ENCODE results near the gene SLC25A14. TPM values are rescaled to one million over a fixed set of nuclear protein-coding genes. Genes with fewer than 3 reads are reported as not detected.
"Not testable (repeated sequence)": the region's sequence is repeated elsewhere in the genome, so short reads cannot be mapped to it uniquely, and the experiment has no call there.

The SLC25A14 gene
- total RNA-seq: 10 to 100 TPM; 14.8 to 17.2 TPM
- 10.1 to 10.5 reads per million in 2 donors for total RNA-seq

- DNase-seq (peak; percentile 33 to 59 (median 43)), ATAC-seq (peak; percentile 93)
- H3K4me3 Mint-ChIP-seq: peak within 1 kb of the TSS; percentile 99
- H3K9me3 ChIP-seq (ENCODE audit: control insufficient read depth, low read length, poor library complexity, severe bottlenecking): no peaks in the 10 kb centered on the region
- H3K27ac Mint-ChIP-seq: peak within 1 kb of the TSS; percentile 90
- H3K27me3 Mint-ChIP-seq: no peaks in the 10 kb centered on the region
- H3K36me3 Mint-ChIP-seq (ENCODE audit: low read depth): no peaks in the 10 kb centered on the region
- peaks cover 17% of the 10 kb centered on the region for H3K4me1 Mint-ChIP-seq
These were observed at the start of gene SLC25A14 for GRCh38 chrX:130339408-130340222. Gene SLC25A14 (plus strand): TSS chrX:130339919. CDS start chrX:130340279, 360 bp downstream.

- Mint-ChIP-seq H3K4me1 (no peaks in the 10 kb centered on the region), H3K27me3 (no peaks in the 10 kb centered on the region), H3K27ac (no peak overlapping the region), H3K4me3 (no peak overlapping the region), H3K36me3 (ENCODE audit: low read depth) (no peaks in the 10 kb centered on the region)
- no peak for DNase-seq
- no peaks in the 10 kb centered on the region for H3K9me3 ChIP-seq (ENCODE audit: control insufficient read depth, low read length, poor library complexity, severe bottlenecking)
- no peak for ATAC-seq
These were observed 44.0 kb upstream of the SLC25A14 start for GRCh38 chrX:130295519-130296296.

DNA sequence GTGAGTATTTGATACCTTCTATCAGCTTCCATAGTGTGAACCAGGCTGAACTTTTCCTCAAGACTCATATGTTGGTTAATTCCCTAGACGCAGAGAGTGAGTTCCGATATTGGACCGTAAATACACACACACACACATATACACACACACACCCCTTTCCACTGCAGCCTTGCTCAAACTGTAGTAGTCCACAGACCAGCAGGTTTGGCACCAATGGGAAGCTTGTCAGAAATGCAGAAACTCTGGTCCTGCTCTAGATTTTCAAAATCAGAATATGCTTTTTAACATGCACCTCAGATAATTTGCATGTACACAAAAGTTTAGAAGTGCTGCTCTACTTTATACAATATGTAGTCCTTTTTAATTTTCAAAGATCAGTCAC lies 43.4 kb upstream of the SLC25A14 start:
- no peaks in the 10 kb centered on the region for H3K9me3 ChIP-seq (ENCODE audit: control insufficient read depth, low read length, poor library complexity, severe bottlenecking)
- Mint-ChIP-seq H3K4me1 (no peaks in the 10 kb centered on the region), H3K4me3 (no peak overlapping the region), H3K36me3 (ENCODE audit: low read depth) (no peaks in the 10 kb centered on the region), H3K27me3 (no peaks in the 10 kb centered on the region), H3K27ac (no peak overlapping the region)
- DNase-seq (no peak), ATAC-seq (no peak)

- no peaks in the 10 kb centered on the region for H3K27me3 Mint-ChIP-seq
- ATAC-seq: no peak
These were observed 43.0 kb upstream of the SLC25A14 start for GRCh38 chrX:130296743-130297142.

GRCh38 chrX:130299279-130300009 lies 40.3 kb upstream of the SLC25A14 start:
- Mint-ChIP-seq H3K4me3 (no peak overlapping the region), H3K27me3 (no peaks in the 10 kb centered on the region), H3K27ac (no peak overlapping the region), H3K36me3 (ENCODE audit: low read depth) (no peaks in the 10 kb centered on the region), H3K4me1 (no peaks in the 10 kb centered on the region)
- H3K9me3 ChIP-seq (ENCODE audit: control insufficient read depth, low read length, poor library complexity, severe bottlenecking): no peaks in the 10 kb centered on the region
- ATAC-seq (no peak), DNase-seq (no peak)

More at GRCh38 chrX:130296743-130297142, 43.0 kb upstream of the SLC25A14 start:
- Mint-ChIP-seq H3K36me3 (ENCODE audit: low read depth) (no peaks in the 10 kb centered on the region), H3K27ac (no peak overlapping the region), H3K4me3 (no peak overlapping the region), H3K4me1 (no peaks in the 10 kb centered on the region)
- no peaks in the 10 kb centered on the region for H3K9me3 ChIP-seq (ENCODE audit: control insufficient read depth, low read length, poor library complexity, severe bottlenecking)
- DNase-seq: no peak

DNA sequence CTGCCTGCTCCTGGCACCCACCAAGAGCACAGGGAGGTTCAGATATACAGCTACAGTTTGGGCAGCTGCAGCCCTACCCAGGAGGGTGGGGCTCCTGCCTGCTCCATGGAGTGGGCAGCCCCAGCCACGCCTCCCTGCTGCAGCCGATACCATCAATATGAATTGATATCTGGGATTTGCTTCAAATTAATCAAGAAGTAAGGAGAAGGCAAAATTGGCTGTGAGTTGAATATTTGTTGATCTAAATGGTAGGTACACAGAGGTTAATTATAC lies 39.8 kb upstream of the SLC25A14 start:
- H3K9me3 ChIP-seq (ENCODE audit: control insufficient read depth, low read length, poor library complexity, severe bottlenecking): no peaks in the 10 kb centered on the region
- ATAC-seq: no peak
- no peaks in the 10 kb centered on the region for H3K4me1 Mint-ChIP-seq

DNA sequence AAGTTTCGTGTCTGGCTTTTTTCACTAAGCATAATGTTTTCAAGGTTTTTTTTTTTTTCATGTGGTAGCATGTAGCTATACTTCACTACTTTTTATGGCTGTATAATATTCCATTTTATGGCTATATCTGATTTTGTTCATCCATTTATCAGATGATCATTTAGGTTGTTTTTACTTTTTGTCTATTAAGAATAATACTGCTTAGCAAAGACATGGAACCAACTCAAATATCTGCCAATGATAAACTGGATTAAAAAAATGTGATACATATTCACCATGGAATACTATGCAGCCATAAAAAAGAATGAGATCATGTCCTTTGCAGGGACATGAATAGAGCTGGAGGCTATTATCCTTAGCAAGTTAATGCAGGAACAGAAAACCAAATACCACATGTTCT lies 38.3 kb upstream of the SLC25A14 start:
- DNase-seq (no peak), ATAC-seq (no peak)
- H3K27me3 Mint-ChIP-seq: no peaks in the 10 kb centered on the region
- H3K9me3 ChIP-seq (ENCODE audit: control insufficient read depth, low read length, poor library complexity, severe bottlenecking): no peaks in the 10 kb centered on the region
- H3K4me1 Mint-ChIP-seq: no peaks in the 10 kb centered on the region
- H3K36me3 Mint-ChIP-seq (ENCODE audit: low read depth): no peaks in the 10 kb centered on the region
- no peak overlapping the region for H3K4me3 Mint-ChIP-seq
- H3K27ac Mint-ChIP-seq: no peak overlapping the region

More for the DNA sequence above, 39.8 kb upstream of the SLC25A14 start:
- Mint-ChIP-seq H3K36me3 (ENCODE audit: low read depth) (no peaks in the 10 kb centered on the region), H3K4me3 (no peak overlapping the region), H3K27ac (no peak overlapping the region), H3K27me3 (no peaks in the 10 kb centered on the region)
- DNase-seq: no peak

DNA sequence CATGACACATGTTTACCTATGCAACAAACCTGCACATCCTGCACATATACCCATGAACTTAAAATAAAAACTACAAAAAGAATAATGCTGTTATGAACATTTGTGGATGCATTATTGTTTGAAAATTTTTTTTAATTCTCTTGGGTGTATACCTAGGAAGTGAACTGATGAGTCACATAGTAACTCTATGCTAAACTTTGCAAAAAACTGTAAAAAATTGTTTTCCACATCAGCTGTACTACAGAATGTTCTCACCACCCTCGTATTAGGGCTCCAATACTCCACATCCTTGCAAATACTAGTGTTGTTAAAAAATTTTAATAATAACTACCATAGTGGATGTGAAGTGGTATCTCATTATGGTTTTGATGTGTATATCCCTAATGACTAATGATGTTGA lies 37.7 kb upstream of the SLC25A14 start:
- no peaks in the 10 kb centered on the region for H3K4me1 Mint-ChIP-seq
- H3K27me3 Mint-ChIP-seq: no peaks in the 10 kb centered on the region
- no peak for DNase-seq
- H3K9me3 ChIP-seq (ENCODE audit: control insufficient read depth, low read length, poor library complexity, severe bottlenecking): no peaks in the 10 kb centered on the region
- H3K4me3 Mint-ChIP-seq: no peak overlapping the region
- H3K36me3 Mint-ChIP-seq (ENCODE audit: low read depth): no peaks in the 10 kb centered on the region
- no peak overlapping the region for H3K27ac Mint-ChIP-seq
- ATAC-seq: no peak

GRCh38 chrX:130304587-130305368 lies 34.9 kb upstream of the SLC25A14 start:
- Mint-ChIP-seq H3K4me1 (no peaks in the 10 kb centered on the region), H3K4me3 (no peak overlapping the region), H3K36me3 (ENCODE audit: low read depth) (no peaks in the 10 kb centered on the region), H3K27ac (peak overlapping the region; percentile 5), H3K27me3 (no peaks in the 10 kb centered on the region)
- H3K9me3 ChIP-seq (ENCODE audit: control insufficient read depth, low read length, poor library complexity, severe bottlenecking): no peaks in the 10 kb centered on the region
- DNase-seq (no peak), ATAC-seq (no peak)

DNA sequence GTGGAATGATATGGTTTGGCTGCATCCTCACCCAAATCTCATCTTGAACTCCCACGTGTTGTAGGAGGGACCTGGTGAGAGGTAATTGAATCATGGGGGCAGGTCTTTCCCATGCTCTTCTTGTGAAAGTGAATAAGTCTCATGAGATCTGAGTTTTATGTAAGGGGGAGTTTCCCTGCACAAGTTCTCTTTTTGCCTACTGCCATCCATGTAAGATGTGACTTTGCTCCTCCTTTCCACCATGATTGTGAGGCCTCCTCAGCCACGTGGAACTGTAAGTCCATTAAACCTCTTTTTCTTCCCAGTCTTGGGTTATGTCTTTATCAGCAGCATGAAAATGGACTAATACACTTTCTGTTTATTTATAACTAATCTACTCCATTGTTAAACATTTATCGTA lies 19.8 kb upstream of the SLC25A14 start:
- H3K4me1 Mint-ChIP-seq; H3K36me3 Mint-ChIP-seq (ENCODE audit: low read depth); H3K4me3 Mint-ChIP-seq; DNase-seq; H3K9me3 ChIP-seq (ENCODE audit: control insufficient read depth, low read length, poor library complexity, severe bottlenecking); ATAC-seq; H3K27ac Mint-ChIP-seq: not testable (repeated sequence)
- H3K27me3 Mint-ChIP-seq: peaks cover 17% of the 10 kb centered on the region

GRCh38 chrX:130321550-130321949 lies 18.2 kb upstream of the SLC25A14 start:
- Mint-ChIP-seq H3K27ac (no peak overlapping the region), H3K4me3 (no peak overlapping the region)

GRCh38 chrX:130330146-130330545 lies 9.6 kb upstream of the SLC25A14 start:
- H3K27me3 Mint-ChIP-seq: peaks cover 24% of the 10 kb centered on the region
- no peaks in the 10 kb centered on the region for H3K4me1 Mint-ChIP-seq
- H3K9me3 ChIP-seq (ENCODE audit: control insufficient read depth, low read length, poor library complexity, severe bottlenecking): no peaks in the 10 kb centered on the region
- H3K36me3 Mint-ChIP-seq (ENCODE audit: low read depth): no peaks in the 10 kb centered on the region
- H3K27ac Mint-ChIP-seq: no peak overlapping the region
- DNase-seq: no peak
- no peak for ATAC-seq
- no peak overlapping the region for H3K4me3 Mint-ChIP-seq

More at GRCh38 chrX:130321550-130321949, 18.2 kb upstream of the SLC25A14 start:
- Mint-ChIP-seq H3K27me3 (peaks cover 17% of the 10 kb centered on the region), H3K36me3 (ENCODE audit: low read depth) (no peaks in the 10 kb centered on the region), H3K4me1 (no peaks in the 10 kb centered on the region)
- ATAC-seq: no peak
- H3K9me3 ChIP-seq (ENCODE audit: control insufficient read depth, low read length, poor library complexity, severe bottlenecking): no peaks in the 10 kb centered on the region
- no peak for DNase-seq
